Inflammatory macrophage treated with lipopolysaccharide for 4 hours (primary cell): ENCODE results near the gene PLS1.
A peak's percentile ranks its signal among the peaks of the same experiment; 100 is the strongest.
"Not testable (repeated sequence)": the region's sequence is repeated elsewhere in the genome, so short reads cannot be mapped to it uniquely, and the experiment has no call there.

Experiments used
- DNase-seq: peaks from one replicate; pipeline ENCODE4 v3.0.0-alpha.2; 2020

PLS1 gene

GRCh38 chr3:142706321-142707127 lies 110.3 kb downstream of the PLS1 start:
- DNase-seq = no peak

GRCh38 chr3:142709207-142709606 lies 113.0 kb downstream of the PLS1 start:
- no peak for DNase-seq

- not testable (repeated sequence) for DNase-seq
Observed at GRCh38 chr3:142714882-142715281, 118.7 kb downstream of the PLS1 start.

- DNase-seq = no peak
Observed at GRCh38 chr3:142716102-142716501, 119.9 kb downstream of the PLS1 start.

GRCh38 chr3:142723665-142723967 lies 127.4 kb downstream of the PLS1 start:
- no peak for DNase-seq

- peak; percentile 79 for DNase-seq
Observed at GRCh38 chr3:142723968-142724681, 127.9 kb downstream of the PLS1 start, which contains the start of gene TRPC1. TSS of gene TRPC1 (plus strand) at chr3:142724034. CDS start at chr3:142724560, 526 bp downstream.

- no peak for DNase-seq
Observed at GRCh38 chr3:142724682-142725356, 128.6 kb downstream of the PLS1 start.

- no peak for DNase-seq
Observed at GRCh38 chr3:142725357-142725739, 129.2 kb downstream of the PLS1 start.

- no peak for DNase-seq
Observed at GRCh38 chr3:142726017-142726416, 129.8 kb downstream of the PLS1 start.

- DNase-seq = no peak
Observed at GRCh38 chr3:142732066-142732465, 135.9 kb downstream of the PLS1 start.

GRCh38 chr3:142734834-142735233 lies 138.6 kb downstream of the PLS1 start:
- no peak for DNase-seq

- DNase-seq = no peak
Observed at GRCh38 chr3:142735462-142735861, 139.3 kb downstream of the PLS1 start.

GRCh38 chr3:142738396-142738795 lies 142.2 kb downstream of the PLS1 start:
- DNase-seq = no peak

- no peak for DNase-seq
Observed at GRCh38 chr3:142746646-142747045, 150.5 kb downstream of the PLS1 start.

- not testable (repeated sequence) for DNase-seq
Observed at GRCh38 chr3:142750531-142750930, 154.3 kb downstream of the PLS1 start.

GRCh38 chr3:142752605-142753004 lies 156.4 kb downstream of the PLS1 start:
- DNase-seq = not testable (repeated sequence)

- no peak for DNase-seq
Observed at GRCh38 chr3:142754494-142754893, 158.3 kb downstream of the PLS1 start.
